RCC 7860 (cell line): ENCODE measurements around the gene KCNMA1.

Experiments
- DNase-seq: peaks from one replicate; pipeline ENCODE4 v3.0.0-alpha.2; 2015; ENCODE audit warnings: low spot score
- FAIRE-seq: peaks from 2 replicates; lab custom pipeline; 2012; peaks lifted over from hg19 to GRCh38; lab: Jason Lieb, UNC

KCNMA1 gene

GRCh38 chr10:77266242-77266641 lies 371.4 kb downstream of the KCNMA1 start:
- FAIRE-seq = no peak
- DNase-seq = no peak

- FAIRE-seq (no peak), DNase-seq (no peak)
These were observed 373.1 kb downstream of the KCNMA1 start for GRCh38 chr10:77264527-77264926.

- FAIRE-seq (no peak), DNase-seq (no peak)
These were observed 373.5 kb downstream of the KCNMA1 start for GRCh38 chr10:77264107-77264506.

GRCh38 chr10:77263700-77264099 lies 373.9 kb downstream of the KCNMA1 start:
- DNase-seq (no peak), FAIRE-seq (no peak)

GRCh38 chr10:77261146-77261545 lies 376.5 kb downstream of the KCNMA1 start:
- no peak for DNase-seq
- FAIRE-seq = no peak

GRCh38 chr10:77259171-77259874 lies 378.3 kb downstream of the KCNMA1 start:
- FAIRE-seq (no peak), DNase-seq (no peak)

- DNase-seq (no peak), FAIRE-seq (no peak)
These were observed 381.3 kb downstream of the KCNMA1 start for GRCh38 chr10:77256346-77256745.

- DNase-seq (no peak), FAIRE-seq (no peak)
These were observed 384.0 kb downstream of the KCNMA1 start for GRCh38 chr10:77253556-77254064.

- DNase-seq (no peak), FAIRE-seq (no peak)
These were observed 384.5 kb downstream of the KCNMA1 start for GRCh38 chr10:77253147-77253545.

GRCh38 chr10:77252380-77253146 lies 385.0 kb downstream of the KCNMA1 start:
- FAIRE-seq = no peak
- no peak for DNase-seq

GRCh38 chr10:77251297-77252013 lies 386.2 kb downstream of the KCNMA1 start:
- peak; percentile 22 for FAIRE-seq
- peak; percentile 26 for DNase-seq

GRCh38 chr10:77249901-77250459 lies 387.6 kb downstream of the KCNMA1 start:
- no peak for DNase-seq
- no peak for FAIRE-seq

GRCh38 chr10:77248104-77248790 lies 389.4 kb downstream of the KCNMA1 start:
- no peak for FAIRE-seq
- DNase-seq = no peak

- DNase-seq (no peak), FAIRE-seq (no peak)
These were observed 390.3 kb downstream of the KCNMA1 start for GRCh38 chr10:77247031-77247990.

GRCh38 chr10:77245953-77246352 lies 391.7 kb downstream of the KCNMA1 start:
- DNase-seq = no peak
- no peak for FAIRE-seq

GRCh38 chr10:77244746-77245145 lies 392.9 kb downstream of the KCNMA1 start:
- DNase-seq = no peak
- no peak for FAIRE-seq

GRCh38 chr10:77244286-77244685 lies 393.3 kb downstream of the KCNMA1 start:
- DNase-seq (no peak), FAIRE-seq (no peak)

- DNase-seq = no peak
- FAIRE-seq = no peak
These were observed 396.3 kb downstream of the KCNMA1 start for GRCh38 chr10:77241350-77241725.

- DNase-seq (no peak), FAIRE-seq (no peak)
These were observed 396.8 kb downstream of the KCNMA1 start for GRCh38 chr10:77240706-77241349.
